Adrenal gland (tissue), 12 donors: ENCODE measurements around the gene PSAP. TPM values are rescaled to one million over a fixed set of nuclear protein-coding genes. Genes with fewer than 3 reads are reported as not detected.

ENCODE experiments used
- DNase-seq, 7 donors: peaks; one replicate each; pipeline ENCODE4 v3.0.0-alpha.2; 2019 to 2020
- H3K27ac ChIP-seq, 5 donors: fragments of 200-600 bp; sonication (generic) in 4 of 5; 1 replicate in 3 of 5; 2 replicates in 2 of 5; pipeline versions ENCODE4 v1.5.1 to v1.8.0; 2016 to 2020; ENCODE audit warnings: mild to moderate bottlenecking in 1 of 5
- H3K27me3 ChIP-seq: fragments of 200-600 bp; 2 replicates; pipeline ENCODE4 v1.8.0; 2021
- H3K36me3 ChIP-seq, 2 donors: fragments of 200-600 bp; replicated peaks in 1 of 2; 1 replicate in 1 of 2; 2 replicates in 1 of 2; pipeline versions ENCODE4 v1.5.1 to v1.8.0; 2018 to 2022
- H3K4me1 ChIP-seq, 2 donors: fragments of 200-600 bp; replicated peaks in 1 of 2; 1 replicate in 1 of 2; 2 replicates in 1 of 2; pipeline versions ENCODE4 v1.5.1 to v1.8.0; 2018 to 2021
- H3K4me3 ChIP-seq, 4 donors: fragments of 200-600 bp; sonication (generic) in 3 of 4; one replicate each; pipeline ENCODE4 v1.5.1; 2016 to 2018
- H3K9me3 ChIP-seq, 3 donors: fragments of 200-600 bp; sonication (generic) in 1 of 3; replicated peaks in 1 of 3; 1 replicate in 2 of 3; 2 replicates in 1 of 3; pipeline versions ENCODE4 v1.5.1 to v1.8.0; 2016 to 2021
- POLR2A ChIP-seq, 2 donors: fragments of 450-650 bp; IDR thresholded peaks; one replicate each; pipeline ENCODE4 v1.6.1; 2017; ENCODE audit warnings: antibody characterized with exemption in 2 of 2, mild to moderate bottlenecking in 2 of 2, moderate library complexity in 1 of 2
- WGBS, 4 donors: extraction: QIAGEN DNeasy Blood & Tissue Kit in 2 of 4; methylation state at CpG; one replicate each; pipeline versions ENCODE4 v1.1.5 to v1.1.7; 2013 to 2017; 5-methylcytosine and 5-hydroxymethylcytosine counted together
- intact Hi-C, 2 donors: fragments of 100-400 bp; cut with DNase I; formaldehyde crosslinking; loops; one replicate each; pipeline versions ENCODE4 v1.14.1 to v1.15.0; 2022 to 2023
- polyA plus RNA-seq, 3 donors: library from polyadenylated mRNA; stranded (reverse); fragments of 200-250 nt in 2 of 3; fragments of 350-450 nt in 1 of 3; fragmentation: Illumina TruSeq in 1 of 3; extraction: RNeasy Lipid Tissue Mini Kit (QIAGEN cat#74804) in 1 of 3; gene quantifications; one replicate each; pipeline ENCODE4 v1.2.3, GENCODE V29; 2013 to 2014
- total RNA-seq, 9 donors: library from RNA; depleted of rRNA in 4 of 9; stranded (reverse); fragments of >200 nt in 4 of 9; fragments of 120-200 nt in 1 of 9; fragmentation: NEBNext Ultra II Directional in 1 of 9; extraction: Animal tissue kit (Norgen Biotek cat#: 25700) in 1 of 9; gene quantifications; one replicate each; pipeline versions ENCODE4 v1.1.0 to v1.2.4, GENCODE V29; 2013 to 2023
- TF ChIP-seq, protein P1 (sequence below), 6 experiments: fragments of 450-650 bp in 4 of 6; fragments of 200-600 bp in 2 of 6; sonication (generic) in 1 of 6; IDR thresholded peaks; 1 replicate in 5 of 6; 2 replicates in 1 of 6; pipeline versions ENCODE4 v1.5.1 to v1.8.0; 2016 to 2021; ENCODE audit warnings: antibody characterized with exemption in 6 of 6, mild to moderate bottlenecking in 2 of 6, moderate library complexity in 1 of 6
- donor health status: healthy with polysubstance abuse.
- donor health status: Bipolar disorder and iron deficiency.
- donor health status: DM: yes; HTN: yes; CAD: no.
- donor health status: DM: no; HTN: no; CAD: no.
- donor health status: DM: no; HTN: no; CAD: no.
- donor health status: DM: yes; HTN: yes; CAD: no.

The PSAP gene
- total and polyA plus RNA-seq, 12 donors: 623 to 3,452 (median 2,140) TPM

- H3K27me3 ChIP-seq: no peaks in the 10 kb centered on the region
- no peak overlapping the region for H3K4me3 ChIP-seq
- no peaks in the 10 kb centered on the region for H3K9me3 ChIP-seq
- 83 to 88% (median 85%) methylated on average over 12 to 13 of the region's 13 CpGs for WGBS, 4 donors
- H3K4me1 ChIP-seq: peaks cover 0 to 5% of the 10 kb centered on the region in 2 donors
- intact Hi-C loops: loop anchor here (5.0 to 10.0 kb wide), 4 partner anchors 75 to 498 kb away; partner anchors contain the start of gene CDH23 (in 1 of the 2)
- H3K36me3 ChIP-seq: peaks cover 0 to 3% of the 10 kb centered on the region in 2 donors
- peak in 1 of 7 donors; percentile 31 for DNase-seq
- no peak overlapping the region for H3K27ac ChIP-seq
- TF ChIP-seq POLR2A (IDR thresholded peaks at IDR 0.05): no peak
- TF ChIP-seq, protein P1, sequence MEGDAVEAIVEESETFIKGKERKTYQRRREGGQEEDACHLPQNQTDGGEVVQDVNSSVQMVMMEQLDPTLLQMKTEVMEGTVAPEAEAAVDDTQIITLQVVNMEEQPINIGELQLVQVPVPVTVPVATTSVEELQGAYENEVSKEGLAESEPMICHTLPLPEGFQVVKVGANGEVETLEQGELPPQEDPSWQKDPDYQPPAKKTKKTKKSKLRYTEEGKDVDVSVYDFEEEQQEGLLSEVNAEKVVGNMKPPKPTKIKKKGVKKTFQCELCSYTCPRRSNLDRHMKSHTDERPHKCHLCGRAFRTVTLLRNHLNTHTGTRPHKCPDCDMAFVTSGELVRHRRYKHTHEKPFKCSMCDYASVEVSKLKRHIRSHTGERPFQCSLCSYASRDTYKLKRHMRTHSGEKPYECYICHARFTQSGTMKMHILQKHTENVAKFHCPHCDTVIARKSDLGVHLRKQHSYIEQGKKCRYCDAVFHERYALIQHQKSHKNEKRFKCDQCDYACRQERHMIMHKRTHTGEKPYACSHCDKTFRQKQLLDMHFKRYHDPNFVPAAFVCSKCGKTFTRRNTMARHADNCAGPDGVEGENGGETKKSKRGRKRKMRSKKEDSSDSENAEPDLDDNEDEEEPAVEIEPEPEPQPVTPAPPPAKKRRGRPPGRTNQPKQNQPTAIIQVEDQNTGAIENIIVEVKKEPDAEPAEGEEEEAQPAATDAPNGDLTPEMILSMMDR (IDR thresholded peaks at IDR 0.05): no peak
Measured at GRCh38 chr10:71810048-71810750, 40.9 kb downstream of the PSAP start.

GRCh38 chr10:71809628-71810027, 41.4 kb downstream of the PSAP start:
- Histone ChIP-seq H3K4me3 (no peak overlapping the region), H3K9me3 (no peaks in the 10 kb centered on the region), H3K4me1 (peaks cover 0 to 5% of the 10 kb centered on the region in 2 donors), H3K36me3 (no peaks in the 10 kb centered on the region), H3K27ac (no peak overlapping the region), H3K27me3 (no peaks in the 10 kb centered on the region)
- intact Hi-C loops: loop anchor here (5.0 to 10.0 kb wide), 5 partner anchors 75 to 497 kb away; partner anchors contain the start of gene CDH23 (in 1 of the 2)
- TF ChIP-seq, protein P1 (IDR thresholded peaks at IDR 0.05): no peak
- TF ChIP-seq POLR2A (IDR thresholded peaks at IDR 0.05): no peak
- DNase-seq: peak in 1 of 7 donors; percentile 31
- WGBS, 4 donors: 89 to 93% (median 91%) methylated on average over 15 to 25 of the region's 25 CpGs

- Histone ChIP-seq H3K36me3 (no peaks in the 10 kb centered on the region), H3K9me3 (no peaks in the 10 kb centered on the region), H3K27ac (no peak overlapping the region), H3K4me1 (peaks cover 0 to 5% of the 10 kb centered on the region in 2 donors), H3K4me3 (no peak overlapping the region), H3K27me3 (no peaks in the 10 kb centered on the region)
- 87 to 96% (median 93%) methylated on average over 5 to 21 of the region's 21 CpGs for WGBS, 4 donors
- intact Hi-C loops: loop anchor here in 1 of 2 donors (10.0 kb wide), 1 partner anchor 483 kb away; no protein-coding TSS in a partner anchor
- DNase-seq: no peak
- TF ChIP-seq, protein P1 (IDR thresholded peaks at IDR 0.05): no peak
- no peak for TF ChIP-seq POLR2A (IDR thresholded peaks at IDR 0.05)
Measured at GRCh38 chr10:71807557-71808510, 43.2 kb downstream of the PSAP start.
